Muscle of arm (tissue), 14 donors: ENCODE measurements around the gene HSD17B1. TPM values are rescaled to one million over a fixed set of nuclear protein-coding genes. Genes with fewer than 3 reads are reported as not detected.
"Not testable (repeated sequence)": the region's sequence is repeated elsewhere in the genome, so short reads cannot be mapped to it uniquely, and the experiment has no call there.

ENCODE experiments used
- DNase-seq: peaks from one replicate; pipeline ENCODE4 v3.0.0-alpha.2; 2013
- long read RNA-seq, 11 donors: transcript quantifications; one replicate each; lab custom pipeline, GENCODE V29; 2026
- polyA plus RNA-seq, 12 donors: library from polyadenylated mRNA; unstranded; fragments of 120-200 nt; gene quantifications; one replicate each; pipeline ENCODE4 v1.2.1, GENCODE V29; 2013; ENCODE audit not compliant: insufficient read length in 12 of 12

The HSD17B1 gene, protein sequence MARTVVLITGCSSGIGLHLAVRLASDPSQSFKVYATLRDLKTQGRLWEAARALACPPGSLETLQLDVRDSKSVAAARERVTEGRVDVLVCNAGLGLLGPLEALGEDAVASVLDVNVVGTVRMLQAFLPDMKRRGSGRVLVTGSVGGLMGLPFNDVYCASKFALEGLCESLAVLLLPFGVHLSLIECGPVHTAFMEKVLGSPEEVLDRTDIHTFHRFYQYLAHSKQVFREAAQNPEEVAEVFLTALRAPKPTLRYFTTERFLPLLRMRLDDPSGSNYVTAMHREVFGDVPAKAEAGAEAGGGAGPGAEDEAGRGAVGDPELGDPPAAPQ
- 1 to 10 TPM in 11 of 12 donors, not detected in 1; 1.6 to 5.2 (median 2.3) TPM for polyA plus RNA-seq
- long read RNA-seq, donor 1, result 0 reads
- long read RNA-seq, donor 2, result 0 reads
- long read RNA-seq, donor 3, full-length matches to known transcripts, result 1 of 1 reads
- long read RNA-seq, donor 3, partial matches to known transcripts, result 0 of 1 reads
- long read RNA-seq, donor 3, other reads (novel, unspliced or antisense), result 0 of 1 reads
- long read RNA-seq, donor 4, result 0 reads
- long read RNA-seq, donor 5, result 0 reads
- long read RNA-seq, donor 6, result 0 reads
- long read RNA-seq, donor 7, result 0 reads
- long read RNA-seq, donor 8, full-length matches to known transcripts, result 1 of 1 reads
- long read RNA-seq, donor 8, partial matches to known transcripts, result 0 of 1 reads
- long read RNA-seq, donor 8, other reads (novel, unspliced or antisense), result 0 of 1 reads
- long read RNA-seq, donor 9, result 0 reads
- long read RNA-seq, donor 10, result 0 reads
- long read RNA-seq, donor 11, result 0 reads

DNA sequence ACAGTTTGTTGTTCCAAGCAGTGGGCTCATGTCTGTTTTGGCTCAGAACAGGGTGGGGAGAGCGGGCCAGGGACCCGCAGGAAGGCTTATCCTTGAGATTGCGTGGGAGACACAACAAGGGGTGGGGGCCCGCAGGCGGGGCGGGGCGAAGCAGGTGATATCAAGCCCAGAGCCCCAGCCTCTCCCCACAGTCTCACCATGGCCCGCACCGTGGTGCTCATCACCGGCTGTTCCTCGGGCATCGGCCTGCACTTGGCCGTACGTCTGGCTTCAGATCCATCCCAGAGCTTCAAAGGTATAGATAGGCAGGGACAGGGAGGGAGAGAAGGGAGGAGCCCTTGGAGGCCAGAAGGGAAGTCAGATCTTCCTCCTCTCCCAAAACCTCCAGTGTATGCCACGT lies at the start of gene HSD17B1:
TSS of gene HSD17B1 (plus strand) at position 188 of the 400 bp plus-strand sequence. CDS start at position 199, 11 bp downstream.
- DNase-seq, result not testable (repeated sequence)

DNA sequence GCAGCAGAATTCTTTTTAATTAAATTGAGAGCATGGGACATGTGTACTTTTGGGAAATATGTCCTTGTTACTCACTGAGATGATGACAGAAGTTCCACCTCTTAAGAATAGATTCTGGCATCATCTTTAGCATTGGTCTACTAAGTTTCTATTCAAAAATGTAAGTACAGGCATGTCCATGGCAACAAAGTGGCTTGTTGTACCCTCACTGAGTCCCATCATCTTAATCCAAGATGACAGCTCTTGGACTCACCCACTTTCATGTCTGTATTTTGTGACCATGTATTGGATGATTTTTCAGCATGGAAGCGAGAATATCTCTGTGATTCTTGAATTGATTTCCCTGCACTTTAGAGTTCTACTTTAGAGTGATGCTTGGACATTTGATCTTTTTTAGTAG lies 49.8 kb upstream of the HSD17B1 start:
- no peak for DNase-seq

DNA sequence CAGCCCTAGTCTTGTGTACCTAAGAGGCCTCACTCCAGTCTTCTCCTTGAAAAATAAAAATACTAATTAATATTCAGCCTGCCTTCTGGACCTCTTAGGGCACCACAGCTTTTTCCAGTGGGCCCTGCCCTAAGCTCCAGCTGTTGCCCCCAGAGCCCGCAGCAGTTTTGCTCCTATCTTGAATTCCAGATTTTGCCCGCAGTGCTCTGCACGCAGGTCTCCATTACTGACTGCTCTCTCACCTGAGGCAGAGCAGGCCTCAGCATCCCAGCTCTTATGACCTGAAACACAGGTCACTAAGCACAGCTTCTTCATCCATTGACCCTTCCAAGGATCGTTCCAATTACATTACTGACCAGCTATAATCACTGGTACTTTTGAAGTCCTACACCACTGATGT lies 45.1 kb upstream of the HSD17B1 start:
- no peak for DNase-seq

DNA sequence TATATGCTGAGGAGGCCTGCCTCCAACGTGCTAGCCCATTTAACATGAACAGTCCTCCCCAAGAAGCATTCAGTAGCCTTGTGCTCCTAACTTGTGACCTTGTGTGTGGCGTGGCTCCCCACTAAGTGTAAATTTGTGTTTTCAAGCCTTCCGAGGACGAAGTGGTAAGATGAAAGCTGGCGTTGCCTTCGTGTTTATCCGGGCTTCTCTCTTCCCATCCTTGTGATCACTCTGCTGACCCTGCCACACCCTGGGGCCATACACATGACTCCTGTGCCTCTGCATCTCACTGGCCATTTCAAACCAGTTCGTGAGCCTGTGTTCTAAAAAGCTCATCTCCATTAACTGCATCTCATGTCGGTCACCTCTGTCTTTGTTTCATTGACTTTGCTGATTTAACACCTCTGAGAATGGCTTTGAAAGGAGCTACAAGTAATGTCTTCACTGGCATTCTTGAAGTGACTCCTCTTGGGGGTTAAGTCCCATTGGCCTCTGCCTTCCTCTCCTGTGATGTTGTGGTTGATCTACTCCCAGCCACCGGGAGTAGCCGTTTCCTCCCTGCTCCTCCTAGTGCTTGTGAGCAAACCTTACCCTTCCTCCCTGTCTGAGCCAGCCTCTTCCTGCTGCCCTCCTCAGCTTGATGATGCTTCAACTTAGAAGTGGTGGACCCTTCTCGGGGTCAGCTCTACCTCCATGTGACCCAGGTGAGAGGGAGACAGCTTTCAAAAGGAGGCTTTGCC lies 44.1 kb upstream of the HSD17B1 start:
- no peak for DNase-seq

DNA sequence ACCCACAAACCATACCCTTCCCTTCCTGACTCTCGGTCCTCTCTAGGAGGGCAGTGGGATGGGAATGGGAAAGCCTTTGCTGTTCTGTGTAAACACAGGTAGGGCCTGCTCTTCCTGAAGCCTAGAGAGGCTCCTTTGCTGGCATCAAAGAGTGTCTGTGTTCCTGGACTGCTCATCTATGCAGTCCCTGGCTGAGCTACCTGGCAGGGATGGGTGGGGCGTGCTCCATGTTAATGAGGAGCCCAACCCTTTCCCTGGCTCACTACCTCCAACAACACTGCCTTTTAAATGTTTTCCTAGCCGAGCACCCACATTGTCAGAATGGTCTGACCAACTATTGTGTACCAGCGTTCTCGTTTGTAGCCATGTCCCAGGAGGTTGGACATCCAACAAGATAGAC lies 43.3 kb upstream of the HSD17B1 start:
- no peak for DNase-seq

DNA sequence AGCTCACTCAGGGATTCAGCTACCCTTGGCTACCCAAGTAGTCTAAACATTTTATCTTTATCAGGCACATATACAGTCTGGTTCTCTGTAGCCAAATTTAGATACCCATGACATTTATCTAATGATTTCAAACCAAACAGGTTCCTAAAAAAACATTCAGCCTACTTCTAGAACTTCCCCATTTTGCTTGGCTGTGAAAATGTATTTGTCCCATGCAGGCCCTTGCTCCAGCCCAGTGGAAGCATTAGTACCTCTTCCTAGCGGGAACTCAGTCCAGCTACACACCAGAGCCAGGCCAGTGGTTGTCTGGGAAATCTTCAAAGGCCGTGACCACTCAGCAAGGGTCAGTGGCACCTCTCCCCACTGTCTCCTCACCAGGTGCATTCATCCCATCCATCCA lies 42.9 kb upstream of the HSD17B1 start:
- no peak for DNase-seq

DNA sequence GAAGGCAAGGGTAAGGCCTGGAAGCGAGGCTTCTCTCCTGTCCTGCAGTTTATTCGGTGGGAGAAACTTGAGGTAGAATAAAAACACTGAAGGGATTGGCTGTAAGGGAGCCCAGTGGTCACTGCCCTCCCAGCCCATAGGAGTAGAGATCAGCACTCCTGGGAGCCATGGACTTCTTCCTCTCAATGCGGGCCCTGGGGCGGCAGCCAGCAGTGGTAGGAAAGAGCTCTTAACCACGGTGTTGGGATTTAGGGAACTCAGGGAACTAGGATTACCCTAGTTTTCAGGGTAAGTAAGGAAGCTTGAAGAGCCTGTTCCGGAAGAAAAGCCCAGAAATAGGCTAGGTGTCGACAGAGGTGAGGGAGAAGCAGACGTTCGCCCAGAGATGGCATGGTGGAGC lies 40.5 kb upstream of the HSD17B1 start:
- DNase-seq, result no peak

DNA sequence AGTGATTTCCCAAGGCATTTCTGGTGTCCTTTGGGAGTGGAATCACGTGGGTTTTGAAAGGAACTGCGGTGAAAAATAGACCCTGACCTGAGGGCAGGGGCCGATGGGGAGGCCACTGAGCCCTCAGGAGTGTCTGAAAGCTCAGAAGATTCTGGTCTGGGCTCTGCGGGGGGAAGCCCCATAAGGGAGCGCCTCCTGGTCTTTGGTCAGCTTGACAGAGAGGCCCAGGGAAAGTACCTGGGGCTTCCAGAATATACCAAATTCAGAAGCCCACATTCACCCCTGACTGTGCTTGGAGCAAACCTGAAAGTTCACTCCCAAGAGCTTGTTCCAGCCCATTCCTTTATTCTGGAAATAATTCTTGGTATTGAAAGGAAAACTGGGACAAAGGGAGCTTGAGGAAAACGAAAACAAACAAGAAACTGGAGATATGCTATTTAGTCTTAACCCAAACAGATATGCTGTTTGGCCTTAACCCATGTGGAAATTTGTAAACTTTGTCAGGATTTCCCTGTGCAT lies 39.9 kb upstream of the HSD17B1 start:
- DNase-seq, result no peak

DNA sequence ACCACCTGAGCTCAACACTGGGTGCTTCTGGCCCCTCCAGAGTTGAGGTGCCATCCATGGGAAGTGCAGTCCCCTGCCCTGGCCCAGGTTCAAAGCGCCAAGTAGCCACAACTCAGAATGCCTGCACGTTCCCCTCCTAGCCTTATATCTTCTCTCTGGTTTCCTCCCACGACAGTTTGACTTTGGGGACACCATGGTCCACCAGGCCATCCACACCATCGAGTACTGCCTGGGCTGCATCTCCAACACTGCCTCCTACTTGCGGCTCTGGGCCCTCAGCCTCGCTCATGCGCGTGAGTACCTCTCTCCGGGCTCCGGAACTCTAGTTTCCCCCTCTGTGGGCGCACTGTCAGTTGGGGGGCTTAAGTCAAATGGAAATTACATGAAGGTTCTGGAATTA lies 39.0 kb upstream of the HSD17B1 start:
- no peak for DNase-seq

DNA sequence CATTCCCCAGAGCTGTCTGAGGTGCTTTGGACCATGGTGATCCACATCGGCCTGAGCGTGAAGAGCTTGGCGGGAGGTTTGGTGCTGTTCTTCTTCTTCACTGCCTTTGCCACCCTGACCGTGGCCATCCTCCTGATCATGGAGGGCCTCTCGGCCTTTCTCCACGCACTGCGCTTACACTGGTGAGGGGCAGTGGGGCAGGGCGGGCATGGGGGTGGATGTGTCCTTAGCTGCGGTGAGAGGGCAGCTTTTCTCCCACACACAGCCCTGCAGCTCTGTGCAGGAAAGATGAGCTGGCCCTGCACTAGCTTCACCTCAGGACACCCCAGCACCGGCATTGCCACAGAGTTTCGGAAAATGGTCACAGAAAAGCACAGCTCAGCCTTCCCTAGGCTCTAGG lies 38.4 kb upstream of the HSD17B1 start:
- DNase-seq, result no peak

DNA sequence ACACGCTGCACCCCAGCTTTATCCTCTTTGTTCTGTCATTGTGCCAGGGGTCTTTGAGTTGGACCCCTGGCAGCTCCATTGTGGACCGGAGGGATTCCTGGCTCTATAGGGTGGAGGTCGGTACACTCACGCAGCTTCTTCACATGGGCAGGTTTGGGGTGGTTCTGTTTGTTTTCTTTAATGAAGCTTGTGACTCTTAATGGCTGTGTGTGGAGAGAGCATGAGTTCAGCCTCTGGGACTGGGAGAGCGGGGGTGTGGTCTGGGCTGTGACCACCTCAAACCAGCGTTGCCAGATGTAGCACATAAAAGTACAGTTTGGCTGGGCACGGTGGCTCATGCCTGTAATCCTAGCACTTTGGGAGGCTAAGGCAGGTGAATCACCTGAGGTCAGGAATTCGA lies 37.9 kb upstream of the HSD17B1 start:
- DNase-seq, result no peak

DNA sequence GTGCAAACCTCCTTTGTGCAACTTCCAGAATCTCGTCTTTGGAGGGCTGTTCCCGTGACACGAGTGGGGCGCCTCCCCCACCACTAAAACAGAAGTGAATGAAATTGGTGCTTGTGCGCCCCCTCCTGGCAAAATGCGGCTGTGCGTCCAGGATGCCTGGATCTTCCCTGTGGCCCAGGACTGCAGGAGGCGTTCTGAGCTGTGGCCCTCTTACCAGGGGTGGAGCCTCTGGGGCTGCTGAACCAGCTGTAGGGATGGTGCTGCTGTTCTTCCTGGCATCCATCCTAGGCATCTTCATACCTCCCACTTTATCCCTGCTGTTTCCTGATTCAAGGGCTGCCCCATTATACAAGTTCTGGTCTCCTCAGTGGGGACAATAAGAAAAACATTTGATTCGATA lies 35.2 kb upstream of the HSD17B1 start:
- peak; percentile 82 for DNase-seq

DNA sequence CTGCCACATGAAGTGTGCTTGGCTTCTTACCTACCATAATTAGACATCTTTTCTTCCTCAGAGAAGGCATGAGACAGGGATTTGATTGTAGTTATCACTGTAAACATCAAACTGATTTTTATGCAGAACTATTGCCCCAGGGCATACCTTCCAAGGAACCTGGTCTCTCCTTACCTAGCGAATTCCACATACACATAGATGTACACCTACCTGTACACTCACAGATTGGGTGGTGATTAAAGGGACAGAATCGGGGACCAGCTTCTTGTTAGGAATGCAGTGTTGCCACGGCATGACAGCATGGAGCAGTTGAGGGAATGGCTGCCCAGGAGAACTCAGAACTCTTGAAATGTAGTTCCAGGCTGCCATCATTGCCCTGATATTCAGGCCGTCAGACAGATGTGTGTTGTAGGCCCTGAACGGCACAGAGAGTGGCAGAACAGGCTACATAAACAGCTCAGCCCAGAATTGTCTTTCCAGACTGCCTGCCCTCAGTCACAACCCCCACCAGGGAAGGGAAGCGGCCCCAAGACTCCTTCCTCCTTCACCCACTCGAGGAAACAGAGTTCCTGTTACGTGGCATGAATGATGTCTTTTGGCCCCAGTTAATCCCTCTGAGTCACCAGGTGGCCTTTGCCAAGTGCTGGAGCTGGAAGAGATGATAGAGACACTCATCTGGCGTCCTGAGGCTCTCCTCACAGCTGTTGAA lies 34.5 kb upstream of the HSD17B1 start:
- peak; percentile 78 for DNase-seq

DNA sequence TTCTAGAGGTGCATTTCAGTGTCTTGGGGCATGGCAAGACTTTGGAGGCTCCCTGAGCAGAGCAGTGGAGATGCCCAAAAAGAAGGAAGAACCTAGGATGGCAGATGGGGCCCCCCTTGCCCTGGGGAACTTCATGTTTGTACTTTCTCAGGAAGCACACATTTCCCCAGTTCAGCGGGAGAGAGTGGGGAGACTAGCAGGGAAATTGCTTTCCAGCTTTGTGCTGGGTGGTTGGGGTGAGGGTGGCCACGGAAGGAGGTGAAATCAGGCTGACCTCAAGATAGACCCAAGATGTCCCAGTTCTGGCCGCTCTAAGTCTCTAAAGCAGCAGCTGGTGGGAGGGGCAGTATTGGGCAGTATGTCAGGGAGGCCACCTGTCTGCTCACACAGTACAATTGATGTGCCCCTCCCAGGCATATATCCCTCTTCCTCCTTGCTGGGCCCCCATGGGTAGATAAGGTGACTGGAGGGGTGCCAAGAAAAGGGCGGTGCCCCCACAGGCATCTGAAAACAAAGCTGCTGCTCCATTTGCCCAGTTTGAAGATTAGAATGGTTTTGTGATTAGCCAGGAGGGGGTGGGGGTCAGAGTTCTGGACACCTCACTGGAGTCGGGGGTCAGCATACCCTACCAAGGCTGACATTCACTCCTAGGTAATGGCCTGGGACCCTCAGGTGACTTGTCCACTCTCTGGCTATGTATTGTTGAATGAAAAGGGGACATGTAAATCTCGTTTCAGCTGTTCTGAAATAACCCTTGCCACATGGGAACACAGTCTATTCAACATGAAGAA lies 33.8 kb upstream of the HSD17B1 start:
- peak; percentile 26 for DNase-seq

DNA sequence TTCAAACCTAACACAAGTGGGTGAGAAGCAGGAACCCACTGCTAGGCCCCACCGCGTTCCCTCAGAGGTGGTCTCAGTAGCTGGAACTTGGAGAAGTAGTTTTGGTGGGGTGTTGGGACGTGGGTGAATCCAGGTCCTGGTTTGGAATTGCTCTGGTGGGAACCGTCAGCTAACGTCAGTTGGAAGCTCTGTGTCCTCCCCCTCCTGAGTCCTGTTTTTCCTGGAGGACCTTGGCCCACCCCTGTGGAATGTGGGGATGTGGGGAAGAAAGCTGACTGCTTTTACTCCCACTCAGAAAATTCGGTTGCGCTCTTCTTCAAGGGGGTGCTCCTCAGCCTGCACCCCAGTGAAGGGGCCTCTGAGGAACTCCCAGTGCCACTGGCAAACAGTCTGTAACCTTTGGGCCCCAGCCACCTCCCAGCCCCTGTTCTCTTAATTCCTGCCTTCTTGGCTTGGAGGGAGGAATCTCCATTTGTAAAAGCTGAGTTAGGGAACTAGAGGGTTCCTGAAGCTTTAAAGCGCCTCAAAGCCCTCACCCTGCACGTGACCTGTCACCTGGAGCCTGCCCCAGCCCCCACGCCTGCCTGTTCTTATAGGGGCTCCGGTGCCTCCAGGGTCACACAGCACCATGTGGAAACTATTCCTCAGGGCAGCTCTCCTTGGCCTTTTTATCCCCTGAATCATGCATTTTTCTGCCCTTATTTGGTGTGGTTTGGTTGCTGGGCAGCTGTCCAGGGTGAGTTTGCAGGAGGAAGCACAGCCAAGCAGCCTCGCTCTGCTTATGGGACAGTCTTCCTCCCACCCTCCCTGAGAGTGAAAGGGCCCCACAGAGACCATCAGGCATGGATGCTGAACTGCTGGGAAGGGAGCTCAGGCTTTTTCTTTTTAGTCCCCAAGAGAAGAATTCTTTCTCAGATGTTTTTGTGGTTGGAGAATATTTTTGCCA lies 32.9 kb upstream of the HSD17B1 start:
- DNase-seq, result peak; percentile 92

DNA sequence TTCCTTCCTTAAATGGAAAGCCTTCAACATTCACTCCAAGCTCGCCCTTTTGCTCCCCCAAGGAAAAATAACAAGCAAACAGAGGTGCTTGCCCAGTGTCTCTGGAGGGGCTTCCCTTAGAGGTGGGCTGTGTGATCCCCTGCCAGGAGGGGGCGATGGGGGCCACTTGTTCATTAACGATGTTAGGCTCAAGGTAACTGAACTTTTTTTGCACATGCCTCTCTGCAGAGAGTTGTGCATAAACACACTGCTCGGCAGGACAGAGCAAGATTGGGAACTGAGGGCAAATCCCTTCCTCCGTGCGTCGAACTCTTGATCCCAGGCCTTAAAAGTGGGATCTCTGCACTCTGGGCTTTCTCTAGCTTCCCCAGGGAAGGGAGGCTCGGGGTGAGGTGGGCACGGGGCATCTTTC lies 32.2 kb upstream of the HSD17B1 start:
- no peak for DNase-seq

DNA sequence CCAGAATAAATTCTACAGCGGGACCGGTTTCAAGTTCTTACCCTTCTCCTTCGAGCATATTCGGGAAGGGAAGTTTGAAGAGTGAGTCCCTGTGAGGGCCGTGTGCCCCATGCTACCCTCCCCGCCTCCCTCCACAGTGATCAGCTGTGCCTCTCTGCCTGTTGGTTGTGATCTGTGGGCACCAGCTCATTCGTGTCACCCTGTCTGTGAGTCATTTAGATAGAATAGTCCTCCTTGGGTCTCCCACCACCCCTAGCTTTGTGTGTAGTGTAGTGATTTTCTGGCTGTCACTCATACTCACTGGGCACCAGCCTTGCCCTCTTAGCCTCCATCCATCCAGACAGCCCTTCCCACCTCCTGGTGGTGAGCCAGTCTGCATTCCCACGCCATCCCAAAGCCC lies 31.7 kb upstream of the HSD17B1 start:
- DNase-seq, result no peak

DNA sequence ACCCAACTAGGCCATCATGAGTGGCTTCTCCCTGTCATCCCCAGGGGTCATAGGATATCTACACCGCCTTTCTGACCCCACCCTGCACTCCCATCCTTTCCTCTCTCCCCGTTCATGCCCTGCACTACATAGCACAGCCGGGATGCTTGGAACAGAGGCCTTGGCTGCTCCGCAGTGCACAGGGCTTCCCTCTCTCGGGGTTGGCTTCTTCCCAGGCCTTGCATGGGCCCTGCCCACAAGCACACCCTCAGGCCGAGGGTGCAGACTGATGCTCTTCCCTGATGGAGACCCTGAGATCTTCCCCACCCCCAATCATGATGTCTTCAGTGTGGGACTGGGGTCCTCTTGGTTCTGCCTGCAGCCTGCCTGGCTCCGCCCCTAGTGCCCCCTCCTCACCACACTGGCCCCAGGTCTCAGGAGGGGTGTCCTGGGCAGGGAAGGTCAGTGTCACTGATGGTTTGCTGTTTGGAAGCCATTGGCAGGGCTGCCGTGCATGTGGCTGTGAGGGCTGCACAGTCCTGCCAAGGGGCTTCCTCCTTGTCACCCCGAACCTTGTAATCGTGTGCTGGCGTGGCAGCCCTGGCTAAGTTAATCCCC lies 31.0 kb upstream of the HSD17B1 start:
- DNase-seq, result no peak

DNA sequence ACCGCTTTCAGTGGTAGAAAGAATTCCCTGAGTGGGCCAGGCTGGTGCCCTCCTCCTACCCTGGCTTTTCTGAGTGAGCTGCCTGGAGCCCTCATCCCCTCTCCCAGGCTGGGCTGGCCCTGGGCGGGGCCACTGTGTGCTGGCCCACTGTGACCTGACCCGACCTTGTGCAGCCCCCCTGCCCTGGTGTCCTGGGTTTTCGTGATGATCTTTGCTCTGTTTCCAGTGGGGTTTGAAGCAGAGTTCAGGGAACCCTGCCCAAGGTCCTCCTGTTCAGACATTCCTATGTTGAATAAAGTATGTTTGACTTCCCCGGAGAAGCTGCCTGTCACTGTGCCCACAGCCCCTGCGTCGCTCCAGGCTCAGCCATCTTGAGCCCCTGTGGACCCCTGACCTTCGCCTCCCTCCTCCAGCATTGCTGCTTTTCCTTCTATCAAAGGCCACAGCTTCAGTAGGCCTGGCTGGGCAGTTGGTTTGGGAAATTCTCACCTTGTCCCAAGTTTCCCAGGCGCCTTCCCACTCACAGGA lies 30.4 kb upstream of the HSD17B1 start:
- no peak for DNase-seq
